Trophoblast cell (in vitro differentiated cells and primary cell): ENCODE results near the gene SZRD1.

Experiments used
- DNase-seq, 2 donors: peaks; one replicate each; pipeline ENCODE4 v3.0.0-alpha.2; 2016
- H2AFZ ChIP-seq: 2 replicates; pipeline ENCODE4 v1.6.1; 2013; ENCODE audit warnings: low read length, moderate library complexity, mild to moderate bottlenecking; ENCODE audit not compliant: insufficient read depth, poor library complexity
- H2AK5ac ChIP-seq: 2 replicates; pipeline ENCODE4 v1.6.1; 2013; ENCODE audit warnings: mild to moderate bottlenecking, low read length
- H2BK120ac ChIP-seq: 2 replicates; pipeline ENCODE4 v1.6.1; 2013; ENCODE audit warnings: low read length, mild to moderate bottlenecking, moderate library complexity; ENCODE audit not compliant: insufficient read depth, poor library complexity
- H2BK12ac ChIP-seq: 2 replicates; pipeline ENCODE4 v1.6.1; 2013; ENCODE audit warnings: mild to moderate bottlenecking, low read length, moderate library complexity
- H2BK5ac ChIP-seq: 2 replicates; pipeline ENCODE4 v1.6.1; 2013; ENCODE audit warnings: low read length, low read depth, moderate library complexity, mild to moderate bottlenecking; ENCODE audit not compliant: poor library complexity
- H3K14ac ChIP-seq: 2 replicates; pipeline ENCODE4 v1.6.1; 2013; ENCODE audit warnings: mild to moderate bottlenecking, low read length
- H3K18ac ChIP-seq: 2 replicates; pipeline ENCODE4 v1.6.1; 2013; ENCODE audit warnings: mild to moderate bottlenecking, low read length
- H3K23ac ChIP-seq: 2 replicates; pipeline ENCODE4 v1.6.1; 2013; ENCODE audit warnings: low read length
- H3K27ac ChIP-seq: 2 replicates; pipeline ENCODE4 v1.5.1; 2013; ENCODE audit warnings: low read depth, mild to moderate bottlenecking, inconsistent platforms, low read length, moderate library complexity
- H3K27me3 ChIP-seq: 2 replicates; pipeline ENCODE4 v1.6.1; 2013; ENCODE audit warnings: inconsistent platforms, mild to moderate bottlenecking, low read length, moderate library complexity; ENCODE audit not compliant: insufficient read depth
- H3K36me3 ChIP-seq, 2 experiments: 1 replicate in 1 of 2; 2 replicates in 1 of 2; pipeline ENCODE4 v1.6.1; 2013; ENCODE audit warnings: low read length in 2 of 2, mild to moderate bottlenecking in 2 of 2, moderate library complexity in 1 of 2; ENCODE audit not compliant: insufficient read depth in 2 of 2, control insufficient read depth in 1 of 2
- H3K4ac ChIP-seq: 2 replicates; pipeline ENCODE4 v1.6.1; 2013; ENCODE audit warnings: low read depth, mild to moderate bottlenecking, low read length, moderate library complexity
- H3K4me1 ChIP-seq, 2 experiments: 1 replicate in 1 of 2; 2 replicates in 1 of 2; pipeline ENCODE4 v1.6.1; 2013; ENCODE audit warnings: low read length in 2 of 2, mild to moderate bottlenecking in 2 of 2, moderate library complexity in 1 of 2; ENCODE audit not compliant: insufficient read depth in 2 of 2, control insufficient read depth in 1 of 2
- H3K4me2 ChIP-seq: 2 replicates; pipeline ENCODE4 v1.6.1; 2013; ENCODE audit warnings: inconsistent platforms, mild to moderate bottlenecking, low read length, moderate library complexity
- H3K4me3 ChIP-seq: 2 replicates; pipeline ENCODE4 v1.5.1; 2013; ENCODE audit warnings: mild to moderate bottlenecking, low read depth, low read length, inconsistent platforms
- H3K79me1 ChIP-seq: one replicate; pipeline ENCODE4 v1.6.1; 2013; ENCODE audit warnings: low read length
- H3K79me2 ChIP-seq: 2 replicates; pipeline ENCODE4 v1.6.1; 2013; ENCODE audit warnings: low read length, mild to moderate bottlenecking; ENCODE audit not compliant: control insufficient read depth, insufficient read depth, poor library complexity
- H3K9ac ChIP-seq: 2 replicates; pipeline ENCODE4 v1.6.1; 2013; ENCODE audit warnings: mild to moderate bottlenecking, low read length
- H3K9me3 ChIP-seq: 2 replicates; pipeline ENCODE4 v1.6.1; 2013; ENCODE audit warnings: low read depth, mild to moderate bottlenecking, control low read depth, inconsistent platforms, low read length; ENCODE audit not compliant: insufficient read depth
- H4K12ac ChIP-seq: 2 replicates; pipeline ENCODE4 v1.6.1; 2013; ENCODE audit warnings: low read depth, mild to moderate bottlenecking, low read length, moderate library complexity
- H4K8ac ChIP-seq: 2 replicates; pipeline ENCODE4 v1.6.1; 2013; ENCODE audit warnings: low read depth, mild to moderate bottlenecking, low read length, moderate library complexity
- H4K91ac ChIP-seq: one replicate; pipeline ENCODE4 v1.6.1; 2013; ENCODE audit warnings: low read depth, mild to moderate bottlenecking, low read length, moderate library complexity
- WGBS: extraction: QIAGEN DNeasy Blood & Tissue Kit; methylation state at CpG from one replicate; pipeline ENCODE4 v1.1.7; 2013; ENCODE audit warnings: missing lambda C conversion rate; ENCODE audit not compliant: insufficient read length, insufficient coverage; ENCODE audit errors: extremely low coverage; 5-methylcytosine and 5-hydroxymethylcytosine counted together

Gene SZRD1

GRCh38 chr1:16391411-16391810 is 24.4 kb downstream of the SZRD1 start:
- Histone ChIP-seq H4K91ac (no peak overlapping the region), H2BK5ac (no peak overlapping the region), H2BK120ac (no peak overlapping the region), H3K4ac (peak overlapping the region; percentile 13), H3K79me1 (no peaks in the 10 kb centered on the region), H2AFZ (no peak overlapping the region), H3K23ac (no peak overlapping the region), H4K8ac (no peak overlapping the region), H3K14ac (no peak overlapping the region), H2BK12ac (no peak overlapping the region), H3K9me3 (no peaks in the 10 kb centered on the region), H3K27ac (no peak overlapping the region), H4K12ac (no peak overlapping the region), H3K79me2 (peaks cover 7% of the 10 kb centered on the region), H3K9ac (no peak overlapping the region), H2AK5ac (no peak overlapping the region), H3K18ac (no peak overlapping the region), H3K27me3 (no peaks in the 10 kb centered on the region), H3K4me1 (peaks cover 2 to 10% of the 10 kb centered on the region in 2 experiments), H3K4me3 (no peak overlapping the region), H3K36me3 (peaks cover 27 to 32% of the 10 kb centered on the region in 2 experiments), H3K4me2 (no peak overlapping the region)
- WGBS: no CpG with 5 or more reads among the region's 3 CpGs
- DNase-seq: no peak

GRCh38 chr1:16392740-16393569 is 25.9 kb downstream of the SZRD1 start:
- H3K27ac ChIP-seq: no peak overlapping the region
- H3K4me1 ChIP-seq: peaks cover 2 to 10% of the 10 kb centered on the region in 2 experiments
- no peak overlapping the region for H3K4me3 ChIP-seq
- no peak overlapping the region for H2AK5ac ChIP-seq
- no peaks in the 10 kb centered on the region for H3K9me3 ChIP-seq
- no peak overlapping the region for H2BK120ac ChIP-seq
- peaks cover 38 to 45% of the 10 kb centered on the region in 2 experiments for H3K36me3 ChIP-seq
- H4K12ac ChIP-seq: no peak overlapping the region
- H3K4ac ChIP-seq: peak overlapping the region; percentile 29
- H3K4me2 ChIP-seq: no peak overlapping the region
- no peaks in the 10 kb centered on the region for H3K79me1 ChIP-seq
- no peaks in the 10 kb centered on the region for H3K27me3 ChIP-seq
- H2BK5ac ChIP-seq: no peak overlapping the region
- H4K8ac ChIP-seq: no peak overlapping the region
- no peak overlapping the region for H3K9ac ChIP-seq
- H2BK12ac ChIP-seq: no peak overlapping the region
- WGBS: no CpG with 5 or more reads among the region's 21 CpGs
- no peak overlapping the region for H3K14ac ChIP-seq
- H3K23ac ChIP-seq: no peak overlapping the region
- H3K18ac ChIP-seq: peak overlapping the region; percentile 21
- no peak overlapping the region for H2AFZ ChIP-seq
- no peak overlapping the region for H4K91ac ChIP-seq
- no peak for DNase-seq
- H3K79me2 ChIP-seq: peaks cover 7% of the 10 kb centered on the region

- Histone ChIP-seq H3K18ac (peak overlapping the region; percentile 21), H3K9ac (no peak overlapping the region), H3K4me3 (no peak overlapping the region), H3K4me1 (peaks cover 2 to 10% of the 10 kb centered on the region in 2 experiments), H3K79me1 (no peaks in the 10 kb centered on the region), H3K14ac (no peak overlapping the region), H3K27ac (no peak overlapping the region), H2BK120ac (no peak overlapping the region), H4K8ac (no peak overlapping the region), H4K91ac (no peak overlapping the region), H2AK5ac (no peak overlapping the region), H2AFZ (no peak overlapping the region), H3K23ac (no peak overlapping the region), H3K4me2 (no peak overlapping the region), H3K36me3 (peaks cover 45 to 54% of the 10 kb centered on the region in 2 experiments), H3K9me3 (no peaks in the 10 kb centered on the region), H2BK12ac (no peak overlapping the region), H2BK5ac (no peak overlapping the region), H3K27me3 (no peaks in the 10 kb centered on the region), H3K79me2 (peaks cover 7% of the 10 kb centered on the region), H3K4ac (no peak overlapping the region), H4K12ac (no peak overlapping the region)
- WGBS: no CpG with 5 or more reads among the region's 10 CpGs
- DNase-seq: no peak
Measured at GRCh38 chr1:16393570-16394521, 26.8 kb downstream of the SZRD1 start.

- no peak overlapping the region for H4K12ac ChIP-seq
- peaks cover 45 to 62% of the 10 kb centered on the region in 2 experiments for H3K36me3 ChIP-seq
- H2BK120ac ChIP-seq: no peak overlapping the region
- H3K4me2 ChIP-seq: no peak overlapping the region
- H3K27me3 ChIP-seq: no peaks in the 10 kb centered on the region
- no peaks in the 10 kb centered on the region for H3K79me1 ChIP-seq
- H3K27ac ChIP-seq: no peak overlapping the region
- H3K4ac ChIP-seq: no peak overlapping the region
- no peak overlapping the region for H3K9ac ChIP-seq
- no peak overlapping the region for H4K8ac ChIP-seq
- H2AFZ ChIP-seq: no peak overlapping the region
- H3K79me2 ChIP-seq: peaks cover 7% of the 10 kb centered on the region
- no peak overlapping the region for H3K18ac ChIP-seq
- no peak overlapping the region for H2BK12ac ChIP-seq
- no peak for DNase-seq
- H3K14ac ChIP-seq: no peak overlapping the region
- H2BK5ac ChIP-seq: no peak overlapping the region
- H3K9me3 ChIP-seq: no peaks in the 10 kb centered on the region
- peaks cover 2 to 5% of the 10 kb centered on the region in 2 experiments for H3K4me1 ChIP-seq
- no peak overlapping the region for H3K23ac ChIP-seq
- no CpG with 5 or more reads among the region's 13 CpGs for WGBS
- no peak overlapping the region for H2AK5ac ChIP-seq
- H3K4me3 ChIP-seq: no peak overlapping the region
- no peak overlapping the region for H4K91ac ChIP-seq
Measured at GRCh38 chr1:16394977-16395376, 27.9 kb downstream of the SZRD1 start.
